Endothelial cell of umbilical vein (primary cell): ENCODE data around the gene RAPGEF4.

Experiments
- CTCF ChIP-seq, 2 donors: IDR thresholded peaks; 1 replicate in 1 of 2; 2 replicates in 1 of 2; pipeline ENCODE4 v1.5.1; 2011; ENCODE audit warnings: low read length in 2 of 2, mild to moderate bottlenecking in 2 of 2, moderate library complexity in 2 of 2, control low read depth in 1 of 2, inconsistent platforms in 1 of 2, low read depth in 1 of 2; ENCODE audit not compliant: insufficient read depth in 1 of 2; ENCODE audit errors: extremely low read depth in 1 of 2
- EZH2 ChIP-seq: IDR thresholded peaks from 2 replicates; pipeline ENCODE4 v1.6.1; 2012; ENCODE audit warnings: borderline replicate concordance, low read depth, mild to moderate bottlenecking, moderate library complexity, low read length, inconsistent platforms; ENCODE audit not compliant: severe bottlenecking
- JUN ChIP-seq: IDR thresholded peaks from 2 replicates; pipeline ENCODE4 v1.6.1; 2011; ENCODE audit warnings: borderline replicate concordance, low read depth; ENCODE audit not compliant: insufficient read length, insufficient read depth
- POLR2AphosphoS5 ChIP-seq: IDR thresholded peaks from 2 replicates; pipeline ENCODE4 v1.6.1; 2012; ENCODE audit warnings: low read depth, mild to moderate bottlenecking, control low read depth, low read length, moderate library complexity; ENCODE audit not compliant: insufficient read depth

GRCh38 chr2:172843902-172844715 is 108.5 kb downstream of the RAPGEF4 start:
- TF ChIP-seq JUN (no peak), CTCF (IDR thresholded peaks at IDR 0.05; ENCODE audit: extremely low read depth in 1 of 2, insufficient read depth in 1 of 2, low read depth in 1 of 2, low read length in 2 of 2) (no peak), EZH2 (no peak), POLR2AphosphoS5 (no peak)
